Tibial nerve (tissue), 4 donors: ENCODE measurements around the gene ABCA10. TPM values are rescaled to one million over a fixed set of nuclear protein-coding genes. Genes with fewer than 3 reads are reported as not detected.

Experiments used
- DNase-seq, 2 donors: peaks; one replicate each; pipeline ENCODE4 v3.0.0-alpha.2; 2019; ENCODE audit warnings: low spot score in 2 of 2
- H3K27ac ChIP-seq, 4 donors: fragments of 200-600 bp; sonication (generic) in 3 of 4; one replicate each; pipeline ENCODE4 v1.5.1; 2017 to 2019; ENCODE audit warnings: mild to moderate bottlenecking in 1 of 4
- H3K27me3 ChIP-seq, 2 donors: fragments of 200-600 bp; sonication (generic) in 1 of 2; one replicate each; pipeline versions ENCODE4 v1.5.1 to v1.6.0; 2017 to 2019
- H3K36me3 ChIP-seq, 3 donors: fragments of 200-600 bp; sonication (generic); one replicate each; pipeline ENCODE4 v1.5.1; 2018 to 2019
- H3K4me1 ChIP-seq, 4 donors: fragments of 200-600 bp; sonication (generic) in 3 of 4; one replicate each; pipeline ENCODE4 v1.5.1; 2017 to 2019
- H3K4me3 ChIP-seq, 4 donors: fragments of 200-600 bp; sonication (generic) in 3 of 4; one replicate each; pipeline ENCODE4 v1.5.1; 2017 to 2019; ENCODE audit warnings: mild to moderate bottlenecking in 1 of 4, moderate library complexity in 1 of 4
- H3K9me3 ChIP-seq, 4 donors: fragments of 200-600 bp; sonication (generic) in 3 of 4; one replicate each; pipeline ENCODE4 v1.5.1; 2017 to 2019
- CTCF ChIP-seq, 5 experiments: fragments of 200-600 bp in 3 of 5; fragments of 450-650 bp in 2 of 5; sonication (generic) in 3 of 5; IDR thresholded peaks; one replicate each; pipeline ENCODE4 v1.5.1; 2016 to 2019; ENCODE audit warnings: antibody characterized with exemption in 5 of 5, mild to moderate bottlenecking in 3 of 5, moderate library complexity in 2 of 5
- EP300 ChIP-seq, 2 donors: sonication (generic); formaldehyde crosslinking; IDR thresholded peaks; one replicate each; pipeline ENCODE4 v1.6.1; 2017; ENCODE audit warnings: antibody characterized with exemption in 2 of 2, mild to moderate bottlenecking in 1 of 2
- POLR2A ChIP-seq, 2 donors: fragments of 450-650 bp; IDR thresholded peaks; one replicate each; pipeline ENCODE4 v1.6.1; 2017; ENCODE audit warnings: antibody characterized with exemption in 2 of 2, mild to moderate bottlenecking in 2 of 2, moderate library complexity in 2 of 2
- WGBS, 2 donors: methylation state at CpG; one replicate each; pipeline ENCODE4 v1.1.5; 2018; 5-methylcytosine and 5-hydroxymethylcytosine counted together
- total RNA-seq, 4 donors: library from RNA; depleted of rRNA; stranded (reverse); fragments of >200 nt; gene quantifications; one replicate each; pipeline ENCODE4 v1.1.0, GENCODE V29; 2016

ABCA10 gene
- total RNA-seq, 4 donors from 2014 or later = 61.0 to 110 (median 89.9) TPM

GRCh38 chr17:69188064-69188463, 40.6 kb downstream of the ABCA10 start:
- WGBS, 2 donors = 35 to 45% methylated on average over 1 of the region's 1 CpG

GRCh38 chr17:69187294-69187693, 41.3 kb downstream of the ABCA10 start:
- H3K4me3 ChIP-seq = no peak overlapping the region
- peaks cover 0 to 34% (median 0%) of the 10 kb centered on the region in 3 donors for H3K36me3 ChIP-seq
- H3K9me3 ChIP-seq = no peaks in the 10 kb centered on the region
- peak overlapping the region in 1 of 4 donors; percentile 52 for H3K27ac ChIP-seq
- DNase-seq = no peak
- TF ChIP-seq EP300 (IDR thresholded peaks at IDR 0.05) = no peak
- H3K27me3 ChIP-seq = no peaks in the 10 kb centered on the region
- H3K4me1 ChIP-seq = no peaks in the 10 kb centered on the region

More at GRCh38 chr17:69188064-69188463, 40.6 kb downstream of the ABCA10 start:
- no peak overlapping the region for H3K4me3 ChIP-seq
- H3K27me3 ChIP-seq = no peaks in the 10 kb centered on the region
- H3K36me3 ChIP-seq = peaks cover 0 to 41% (median 0%) of the 10 kb centered on the region in 3 donors
- H3K9me3 ChIP-seq = no peaks in the 10 kb centered on the region
- H3K4me1 ChIP-seq = no peaks in the 10 kb centered on the region
- DNase-seq = no peak
- H3K27ac ChIP-seq = peak overlapping the region in 1 of 4 donors; percentile 52
- no peak for TF ChIP-seq POLR2A (IDR thresholded peaks at IDR 0.05)
- no peak for TF ChIP-seq CTCF (IDR thresholded peaks at IDR 0.05)
- TF ChIP-seq EP300 (IDR thresholded peaks at IDR 0.05) = no peak

- Histone ChIP-seq H3K4me1 (peaks cover 0 to 14% (median 0%) of the 10 kb centered on the region in 4 donors), H3K27ac (no peak overlapping the region), H3K36me3 (peaks cover 0 to 12% (median 0%) of the 10 kb centered on the region in 3 donors), H3K4me3 (no peak overlapping the region), H3K9me3 (no peaks in the 10 kb centered on the region), H3K27me3 (no peaks in the 10 kb centered on the region)
- no peak for TF ChIP-seq CTCF (IDR thresholded peaks at IDR 0.05)
- no peak for TF ChIP-seq EP300 (IDR thresholded peaks at IDR 0.05)
- no peak for TF ChIP-seq POLR2A (IDR thresholded peaks at IDR 0.05)
- DNase-seq = peak in 1 of 2 donors; percentile 7
- 62 to 67% methylated on average over 4 of the region's 4 CpGs for WGBS, 2 donors
Measured at GRCh38 chr17:69179227-69179952, 49.2 kb downstream of the ABCA10 start.

GRCh38 chr17:69176457-69176795, 52.2 kb downstream of the ABCA10 start:
- peaks cover 0 to 14% (median 0%) of the 10 kb centered on the region in 4 donors for H3K4me1 ChIP-seq
- peaks cover 0 to 16% (median 0%) of the 10 kb centered on the region in 3 donors for H3K36me3 ChIP-seq
- no peaks in the 10 kb centered on the region for H3K9me3 ChIP-seq
- no peak overlapping the region for H3K4me3 ChIP-seq
- WGBS, 2 donors = 90% methylated on average over 1 of the region's 1 CpG
- no peaks in the 10 kb centered on the region for H3K27me3 ChIP-seq
- H3K27ac ChIP-seq = no peak overlapping the region
- no peak for DNase-seq
- TF ChIP-seq POLR2A (IDR thresholded peaks at IDR 0.05) = no peak
- TF ChIP-seq EP300 (IDR thresholded peaks at IDR 0.05) = no peak
- no peak for TF ChIP-seq CTCF (IDR thresholded peaks at IDR 0.05)

GRCh38 chr17:69175625-69176456, 52.8 kb downstream of the ABCA10 start:
- Histone ChIP-seq H3K36me3 (peaks cover 0 to 16% (median 0%) of the 10 kb centered on the region in 3 donors), H3K4me3 (no peak overlapping the region), H3K9me3 (no peaks in the 10 kb centered on the region), H3K27ac (peak overlapping the region in 1 of 4 donors; percentile 44), H3K4me1 (peaks cover 0 to 14% (median 0%) of the 10 kb centered on the region in 4 donors), H3K27me3 (no peaks in the 10 kb centered on the region)
- no peak for DNase-seq
- WGBS, 2 donors = 72 to 76% methylated on average over 4 of the region's 4 CpGs
- TF ChIP-seq CTCF (IDR thresholded peaks at IDR 0.05) (no peak), EP300 (IDR thresholded peaks at IDR 0.05) (peak in 1 of 2 donors; percentile 44)
